HEK293 (cell line): ENCODE measurements around the gene TCEAL7.
"Not testable (repeated sequence)": the region's sequence is repeated elsewhere in the genome, so short reads cannot be mapped to it uniquely, and the experiment has no call there.

Experiments used
- CTCF ChIA-PET: fragments of 350-600 bp; formaldehyde crosslinking; extraction: SDS; loops from one replicate; lab custom pipeline; 2021; ENCODE audit warnings: antibody characterized with exemption; lab: Yijun Ruan, JAX
- POLR2A ChIA-PET: fragments of 300-600 bp; formaldehyde crosslinking; extraction: SDS; loops from one replicate; lab custom pipeline; 2020; ENCODE audit warnings: antibody characterized with exemption, inconsistent platforms; lab: Yijun Ruan, JAX
- H3K27ac ChIP-seq: fragments of 200-500 bp; sonication (Bioruptor generic); 2 replicates; pipeline ENCODE4 v1.5.1; 2014; ENCODE audit warnings: low read depth, low read length, control low read depth, inconsistent platforms; ENCODE audit errors: extremely low read depth
- H3K36me3 ChIP-seq, 2 experiments: fragments of 200-500 bp in 1 of 2; sonication (Bioruptor generic) in 1 of 2; 1 replicate in 1 of 2; 2 replicates in 1 of 2; pipeline ENCODE4 v1.5.1; 2014 to 2017; ENCODE audit warnings: inconsistent platforms in 2 of 2, low read length in 2 of 2; ENCODE audit not compliant: control insufficient read depth in 2 of 2, insufficient read depth in 1 of 2
- H3K4me1 ChIP-seq: fragments of 200-500 bp; sonication (Bioruptor generic); 2 replicates; pipeline ENCODE4 v1.5.1; 2014; ENCODE audit warnings: mild to moderate bottlenecking, low read length, inconsistent platforms; ENCODE audit not compliant: control insufficient read depth, insufficient read depth
- H3K4me3 ChIP-seq: 2 replicates; pipeline ENCODE4 v1.5.1; 2011; ENCODE audit warnings: low read depth, mild to moderate bottlenecking, control low read depth, low read length, moderate library complexity
- H3K9me3 ChIP-seq: fragments of 200-500 bp; sonication (Bioruptor generic); 2 replicates; pipeline ENCODE4 v1.5.1; 2014; ENCODE audit warnings: low read depth, low read length, inconsistent platforms; ENCODE audit not compliant: control insufficient read depth, insufficient read depth
- GLIS1 ChIP-seq: fragments of 450-650 bp; formaldehyde crosslinking; IDR thresholded peaks from 2 replicates; pipeline ENCODE4 v1.5.1; 2016; ENCODE audit warnings: missing biosample characterization, missing genetic modification characterization
- MZF1 ChIP-seq: fragments of 450-650 bp; formaldehyde crosslinking; IDR thresholded peaks from 2 replicates; pipeline ENCODE4 v1.5.1; 2017; ENCODE audit warnings: missing biosample characterization, missing genetic modification characterization, borderline replicate concordance
- PRDM10 ChIP-seq: fragments of 450-650 bp; formaldehyde crosslinking; IDR thresholded peaks from 2 replicates; pipeline ENCODE4 v1.5.1; 2016; ENCODE audit warnings: missing biosample characterization, missing genetic modification characterization
- SALL2 ChIP-seq: fragments of 450-650 bp; formaldehyde crosslinking; IDR thresholded peaks from 2 replicates; pipeline ENCODE4 v1.5.0; 2017; ENCODE audit warnings: missing biosample characterization, mild to moderate bottlenecking, missing genetic modification characterization, borderline replicate concordance
- SCRT1 ChIP-seq: fragments of 450-650 bp; formaldehyde crosslinking; IDR thresholded peaks from 2 replicates; pipeline ENCODE4 v1.5.1; 2016; ENCODE audit warnings: missing biosample characterization, missing genetic modification characterization, borderline replicate concordance
- SCRT2 ChIP-seq: fragments of 450-650 bp; formaldehyde crosslinking; IDR thresholded peaks from 2 replicates; pipeline ENCODE4 v1.5.1; 2016; ENCODE audit warnings: missing biosample characterization, missing genetic modification characterization
- ZNF112 ChIP-seq: fragments of 450-650 bp; formaldehyde crosslinking; IDR thresholded peaks from 2 replicates; pipeline ENCODE4 v1.5.0; 2017; ENCODE audit warnings: missing biosample characterization, missing genetic modification characterization
- ZNF132 ChIP-seq: fragments of 450-650 bp; formaldehyde crosslinking; IDR thresholded peaks from 2 replicates; pipeline ENCODE4 v1.5.1; 2017; ENCODE audit warnings: missing biosample characterization, missing genetic modification characterization, borderline replicate concordance
- ZNF174 ChIP-seq: fragments of 450-650 bp; formaldehyde crosslinking; IDR thresholded peaks from 2 replicates; pipeline ENCODE4 v1.5.0; 2017; ENCODE audit warnings: missing biosample characterization, mild to moderate bottlenecking, missing genetic modification characterization
- ZNF280D ChIP-seq: fragments of 450-650 bp; formaldehyde crosslinking; IDR thresholded peaks from 2 replicates; pipeline ENCODE4 v1.5.1; 2016; ENCODE audit warnings: missing biosample characterization, missing genetic modification characterization
- ZNF335 ChIP-seq: fragments of 450-650 bp; formaldehyde crosslinking; conservative IDR thresholded peaks from 2 replicates; pipeline ENCODE4 v1.5.1; 2016; ENCODE audit warnings: missing biosample characterization, missing genetic modification characterization
- ZNF341 ChIP-seq: fragments of 450-650 bp; formaldehyde crosslinking; IDR thresholded peaks from 2 replicates; pipeline ENCODE4; 2016; ENCODE audit warnings: low read depth, missing biosample characterization, missing genetic modification characterization
- ZNF449 ChIP-seq: fragments of 450-650 bp; formaldehyde crosslinking; IDR thresholded peaks from 2 replicates; pipeline ENCODE4 v1.5.1; 2017; ENCODE audit warnings: missing biosample characterization, mild to moderate bottlenecking, missing genetic modification characterization, moderate library complexity
- ZNF529 ChIP-seq: fragments of 450-650 bp; formaldehyde crosslinking; IDR thresholded peaks from 2 replicates; pipeline ENCODE4 v1.5.1; 2017; ENCODE audit warnings: missing genetic modification characterization, missing biosample characterization; ENCODE audit not compliant: insufficient replicate concordance
- ZNF580 ChIP-seq: fragments of 450-650 bp; formaldehyde crosslinking; IDR thresholded peaks from 2 replicates; pipeline ENCODE4 v1.5.1; 2016; ENCODE audit warnings: missing biosample characterization, missing genetic modification characterization
- ZNF600 ChIP-seq: fragments of 450-650 bp; formaldehyde crosslinking; IDR thresholded peaks from 2 replicates; pipeline ENCODE4 v1.5.1; 2016; ENCODE audit warnings: missing biosample characterization, missing genetic modification characterization
- ZNF623 ChIP-seq: fragments of 450-650 bp; formaldehyde crosslinking; IDR thresholded peaks from 2 replicates; pipeline ENCODE4 v1.5.1; 2016; ENCODE audit warnings: missing biosample characterization, missing genetic modification characterization
- ZNF660 ChIP-seq: fragments of 450-650 bp; IDR thresholded peaks from 2 replicates; pipeline ENCODE4 v1.5.1; 2018; ENCODE audit warnings: missing biosample characterization, mild to moderate bottlenecking, missing genetic modification characterization
- ZNF677 ChIP-seq: fragments of 450-650 bp; IDR thresholded peaks from 2 replicates; pipeline ENCODE4 v1.5.0; 2018; ENCODE audit warnings: missing biosample characterization, mild to moderate bottlenecking, missing genetic modification characterization, moderate library complexity

TCEAL7 gene

GRCh38 chrX:103356858-103357257 lies 26.8 kb downstream of the TCEAL7 start:
- Histone ChIP-seq H3K4me3 (peak overlapping the region; percentile 59), H3K36me3 (peaks cover 0 to 8% of the 10 kb centered on the region in 2 experiments; a peak in 1 of 3 replicates), H3K27ac (peak overlapping the region; percentile 53), H3K4me1 (no peaks in the 10 kb centered on the region), H3K9me3 (no peaks in the 10 kb centered on the region)
- ChIA-PET CTCF (interaction anchor here (0.8 to 1.1 kb wide), 2 partner anchors 107 to 127 kb away, joined by 3 read pairs; no protein-coding TSS in a partner anchor), POLR2A (interaction anchor here (0.5 to 1.9 kb wide), 7 partner anchors 14 to 107 kb away, joined by 3 to 12 read pairs (median 8); partner anchors contain the start of genes BEX3 and TCEAL7)
- TF ChIP-seq ZNF341 (0 out of 2 replicates have a peak, but pooled peaks have one; percentile 24), ZNF335 (tag by site-specific recombination) (peak; percentile 61; the same call in 1 of the 2 replicates), ZNF112 (tag by site-specific recombination) (no peak), ZNF280D (tag by site-specific recombination) (no peak)

- H3K27ac ChIP-seq = no peak overlapping the region
- TF ChIP-seq MZF1 = no peak
- TF ChIP-seq ZNF580 (tag by site-specific recombination) = no peak
- no peak for TF ChIP-seq ZNF623 (tag by site-specific recombination)
- TF ChIP-seq SCRT1 = peak; percentile 59; the same call in 1 of the 2 replicates
- TF ChIP-seq ZNF677 (tag by site-specific recombination) = no peak
- TF ChIP-seq ZNF174 (tag by site-specific recombination) = no peak
- peak; percentile 85 for TF ChIP-seq SCRT2 (tag by site-specific recombination)
- no peak for TF ChIP-seq GLIS1 (tag by site-specific recombination)
- no peak for TF ChIP-seq ZNF132
- TF ChIP-seq ZNF529 (tag by site-specific recombination) = no peak
- no peaks in the 10 kb centered on the region for H3K4me1 ChIP-seq
- no peak overlapping the region for H3K4me3 ChIP-seq
- H3K36me3 ChIP-seq = peaks cover 0 to 8% of the 10 kb centered on the region in 2 experiments; a peak in 1 of 3 replicates
- no peaks in the 10 kb centered on the region for H3K9me3 ChIP-seq
- ChIA-PET CTCF (interaction anchor here (1.1 to 1.2 kb wide), 2 partner anchors 11 to 20 kb away, joined by 3 to 4 read pairs; no protein-coding TSS in a partner anchor), POLR2A (no interaction called here)
Observed at GRCh38 chrX:103357871-103358270, 27.8 kb downstream of the TCEAL7 start.

- POLR2A ChIA-PET, H3K36me3 ChIP-seq, H3K27ac ChIP-seq, H3K4me3 ChIP-seq, H3K4me1 ChIP-seq, H3K9me3 ChIP-seq: not testable (repeated sequence)
- CTCF ChIA-PET = interaction anchor here (0.7 kb wide), 1 partner anchor 11 kb away, joined by 4 read pairs; no protein-coding TSS in a partner anchor
Observed at GRCh38 chrX:103359605-103360004, 29.6 kb downstream of the TCEAL7 start.

- POLR2A ChIA-PET = no interaction called here
- Histone ChIP-seq H3K9me3 (no peaks in the 10 kb centered on the region), H3K36me3 (peaks cover 0 to 8% of the 10 kb centered on the region in 2 experiments; a peak in 1 of 3 replicates), H3K27ac (no peak overlapping the region), H3K4me3 (no peak overlapping the region), H3K4me1 (no peaks in the 10 kb centered on the region)
- TF ChIP-seq PRDM10 (peak; percentile 96), ZNF600 (tag by site-specific recombination) (peak; percentile 28; the same call in 1 of the 2 replicates), SALL2 (no peak), ZNF335 (tag by site-specific recombination) (peak; percentile 27; the same call in 1 of the 2 replicates), ZNF660 (tag by site-specific recombination) (no peak), ZNF449 (tag by site-specific recombination) (peak; percentile 53; the same call in 1 of the 2 replicates)
- CTCF ChIA-PET = interaction anchor here (0.7 kb wide), 1 partner anchor 11 kb away, joined by 4 read pairs; no protein-coding TSS in a partner anchor
Observed at GRCh38 chrX:103360092-103360491, 30.1 kb downstream of the TCEAL7 start.
